SK-N-SH (cell line): ENCODE measurements around the gene LRP5. TPM values are rescaled to one million over a fixed set of nuclear protein-coding genes. Genes with fewer than 3 reads are reported as not detected.

Experiments
- CTCF ChIA-PET: fragments of 300-600, 350-600 bp; formaldehyde crosslinking; extraction: SDS; loops from one replicate; lab custom pipeline; 2021; lab: Yijun Ruan, JAX
- POLR2A ChIA-PET: fragments of 350-600 bp; sonication (Branson Sonifier 250); formaldehyde crosslinking; extraction: SDS; loops from one replicate; lab custom pipeline; 2020; ENCODE audit warnings: antibody characterized with exemption, inconsistent platforms; lab: Yijun Ruan, JAX
- DNase-seq: peaks from one replicate; pipeline ENCODE4 v3.0.0; 2012
- H2AFZ ChIP-seq: fragments of 200-600 bp; sonication (generic); 2 replicates; pipeline ENCODE4 v1.8.1; 2016; ENCODE audit warnings: antibody characterized with exemption, mild to moderate bottlenecking, low read depth
- H3F3A ChIP-seq: fragments of 200-600 bp; sonication (generic); replicated peaks from 2 replicates; pipeline ENCODE3; 2016; ENCODE audit warnings: antibody characterized with exemption, mild to moderate bottlenecking; ENCODE audit not compliant: insufficient read depth
- H3K27ac ChIP-seq, 2 experiments: fragments of 200-500 bp in 1 of 2; fragments of 200-600 bp in 1 of 2; sonication (Bioruptor generic) in 1 of 2; sonication (generic), shearing (Covaris generic) in 1 of 2; 2 replicates each; pipeline versions ENCODE4 v1.5.1 to v1.6.1; 2014 to 2016; ENCODE audit warnings: low read depth in 2 of 2, inconsistent platforms in 1 of 2, low read length in 1 of 2, mild to moderate bottlenecking in 1 of 2, mixed read lengths in 1 of 2
- H3K27me3 ChIP-seq: fragments of 200-600 bp; sonication (generic), shearing (Covaris generic); 2 replicates; pipeline ENCODE4 v1.6.1; 2016; ENCODE audit warnings: mixed run types; ENCODE audit not compliant: insufficient read depth
- H3K36me3 ChIP-seq, 2 experiments: fragments of 200-500 bp in 1 of 2; fragments of 200-600 bp in 1 of 2; sonication (Bioruptor generic) in 1 of 2; sonication (generic) in 1 of 2; replicated peaks in 1 of 2; 2 replicates each; pipeline versions ENCODE3 to v1.5.1; 2014 to 2016; ENCODE audit warnings: low read length in 1 of 2, mild to moderate bottlenecking in 1 of 2; ENCODE audit not compliant: insufficient read depth in 2 of 2, control insufficient read depth in 1 of 2
- H3K4me1 ChIP-seq, 2 experiments: fragments of 200-500 bp in 1 of 2; fragments of 200-600 bp in 1 of 2; sonication (Bioruptor generic) in 1 of 2; sonication (generic), shearing (Covaris generic) in 1 of 2; 2 replicates each; pipeline versions ENCODE4 v1.5.1 to v1.6.1; 2014 to 2016; ENCODE audit warnings: low read depth in 1 of 2, low read length in 1 of 2, mixed run types in 1 of 2; ENCODE audit not compliant: insufficient read depth in 2 of 2, control insufficient read depth in 1 of 2
- H3K4me2 ChIP-seq: fragments of 200-600 bp; sonication (generic), shearing (Covaris generic); 2 replicates; pipeline ENCODE4 v1.6.1; 2017; ENCODE audit warnings: mixed run types
- H3K4me3 ChIP-seq, 2 experiments: fragments of 200-500 bp in 1 of 2; fragments of 200-600 bp in 1 of 2; sonication (Bioruptor generic) in 1 of 2; sonication (generic), shearing (Covaris generic) in 1 of 2; 2 replicates each; pipeline versions ENCODE4 v1.5.1 to v1.8.1; 2014 to 2016; ENCODE audit warnings: low read depth in 2 of 2, inconsistent platforms in 1 of 2, low read length in 1 of 2, mild to moderate bottlenecking in 1 of 2, mixed read lengths in 1 of 2, moderate library complexity in 1 of 2
- H3K79me2 ChIP-seq: fragments of 200-600 bp; sonication (generic); 2 replicates; pipeline ENCODE4 v1.8.1; 2017; ENCODE audit warnings: mild to moderate bottlenecking; ENCODE audit not compliant: insufficient read depth
- H3K9ac ChIP-seq: fragments of 200-600 bp; sonication (generic); 2 replicates; pipeline ENCODE4 v1.6.1; 2017; ENCODE audit warnings: mixed run types
- H3K9me2 ChIP-seq: fragments of 200-600 bp; sonication (generic); 2 replicates; pipeline ENCODE4 v1.6.1; 2017; ENCODE audit warnings: mixed run types
- H3K9me3 ChIP-seq: fragments of 200-600 bp; sonication (generic); 2 replicates; pipeline ENCODE4 v1.6.1; 2017; ENCODE audit warnings: mixed run types, mild to moderate bottlenecking, moderate library complexity
- H4K20me1 ChIP-seq: fragments of 200-600 bp; sonication (generic); 2 replicates; pipeline ENCODE4 v1.6.1; 2017; ENCODE audit warnings: mild to moderate bottlenecking, mixed run types; ENCODE audit not compliant: insufficient read depth
- FOXM1 ChIP-seq: IDR thresholded peaks from 2 replicates; pipeline ENCODE4 v1.4.0; 2012; ENCODE audit warnings: low read depth, mild to moderate bottlenecking
- JUND ChIP-seq: IDR thresholded peaks from 2 replicates; pipeline ENCODE4 v1.4.0; 2012
- MXI1 ChIP-seq: IDR thresholded peaks from 2 replicates; pipeline ENCODE4 v1.6.1; 2012; ENCODE audit warnings: mild to moderate bottlenecking, low read depth, low read length, improper control_type of control experiment
- NFIC ChIP-seq: IDR thresholded peaks from 2 replicates; pipeline ENCODE4 v1.4.0; 2012; ENCODE audit warnings: borderline replicate concordance
- NRF1 ChIP-seq: IDR thresholded peaks from 2 replicates; pipeline ENCODE4 v1.6.1; 2012; ENCODE audit warnings: low read depth, mild to moderate bottlenecking, low read length
- PBX3 ChIP-seq: IDR thresholded peaks from 2 replicates; pipeline ENCODE4; 2012
- REST ChIP-seq: IDR thresholded peaks from 2 replicates; pipeline ENCODE4 v1.6.1; 2012; ENCODE audit warnings: mild to moderate bottlenecking, low read depth, low read length, moderate library complexity
- RXRA ChIP-seq: IDR thresholded peaks from 2 replicates; pipeline ENCODE4 v1.4.0; 2012; ENCODE audit warnings: low read depth, mild to moderate bottlenecking, borderline replicate concordance
- YY1 ChIP-seq: IDR thresholded peaks from 2 replicates; pipeline ENCODE4 v1.4.0; 2012; ENCODE audit warnings: low read depth, mild to moderate bottlenecking
- ZBTB33 ChIP-seq: IDR thresholded peaks from 2 replicates; pipeline ENCODE4 v1.4.0; 2012; ENCODE audit warnings: low read depth, borderline replicate concordance
- WGBS: methylation state at CpG from one replicate; pipeline ENCODE4 v1.1.6; 2017; ENCODE audit warnings: low lambda C conversion rate; 5-methylcytosine and 5-hydroxymethylcytosine counted together
- polyA plus RNA-seq, 3 experiments: library from polyadenylated mRNA; depleted of rRNA; stranded (reverse); fragments of >200 nt; gene quantifications; 2 replicates each; pipeline ENCODE4 v1.2.3, GENCODE V29; 2012

Gene LRP5
- polyA plus RNA-seq, 1 of the 3 experiments (the other 2 are of a cell fraction), result 15.0 TPM

- no peaks in the 10 kb centered on the region for H3K9me2 ChIP-seq
- no peak overlapping the region for H3K9ac ChIP-seq
- POLR2A ChIA-PET, result no interaction called here
- H3K4me1 ChIP-seq, result no peaks in the 10 kb centered on the region; a peak in 1 of 4 replicates
- TF ChIP-seq ZBTB33 (no peak), YY1 (no peak), NFIC (no peak), JUND (no peak), PBX3 (no peak), REST (no peak), NRF1 (no peak)
- no peak overlapping the region for H3K27ac ChIP-seq
- CTCF ChIA-PET, result interaction anchor here (2.0 kb wide), 1 partner anchor 13 kb away, joined by 5 read pairs; no protein-coding TSS in a partner anchor
- peaks cover 3% of the 10 kb centered on the region; the same call in 1 of the 2 replicates for H3K9me3 ChIP-seq
- H3F3A ChIP-seq, result peaks cover under 1% of the 10 kb centered on the region
- H3K36me3 ChIP-seq, result peaks cover 0 to 20% of the 10 kb centered on the region in 2 experiments
- WGBS, result 95% methylated on average over 6 of the region's 6 CpGs
- no peak overlapping the region for H2AFZ ChIP-seq
- no peak overlapping the region for H3K4me3 ChIP-seq
- no peak overlapping the region for H3K4me2 ChIP-seq
- peaks cover 100% of the 10 kb centered on the region for H3K79me2 ChIP-seq
- H4K20me1 ChIP-seq, result peaks cover 93% of the 10 kb centered on the region
- no peaks in the 10 kb centered on the region for H3K27me3 ChIP-seq
- DNase-seq, result no peak
Measured at GRCh38 chr11:68481579-68482240, 169.3 kb downstream of the LRP5 start.

- Histone ChIP-seq H2AFZ (no peak overlapping the region), H4K20me1 (peaks cover 92% of the 10 kb centered on the region), H3K79me2 (peaks cover 100% of the 10 kb centered on the region), H3K4me1 (no peaks in the 10 kb centered on the region), H3K9me2 (no peaks in the 10 kb centered on the region), H3F3A (peaks cover 3% of the 10 kb centered on the region), H3K9ac (no peak overlapping the region), H3K27ac (no peak overlapping the region), H3K36me3 (peaks cover 0 to 17% of the 10 kb centered on the region in 2 experiments), H3K4me2 (no peak overlapping the region), H3K27me3 (no peaks in the 10 kb centered on the region), H3K9me3 (no peaks in the 10 kb centered on the region), H3K4me3 (no peak overlapping the region)
- WGBS, result 100% methylated on average over 1 of the region's 1 CpG
- CTCF ChIA-PET, result interaction anchor here (1.1 kb wide), 1 partner anchor 95 kb away, joined by 3 read pairs; no protein-coding TSS in a partner anchor
- TF ChIP-seq FOXM1, result no peak
- TF ChIP-seq ZBTB33, result no peak
- no peak for TF ChIP-seq RXRA
- TF ChIP-seq MXI1, result no peak
- no peak for DNase-seq
- POLR2A ChIA-PET, result interaction anchor here (1.0 kb wide), 1 partner anchor 17 kb away, joined by 3 read pairs; no protein-coding TSS in a partner anchor
Measured at GRCh38 chr11:68488623-68489022, 176.2 kb downstream of the LRP5 start.
